ENCODE results near the gene MBP. TPM values are rescaled to one million over a fixed set of nuclear protein-coding genes. Genes with fewer than 3 reads are reported as not detected.

Gene MBP
- total and polyA plus RNA-seq, 2 experiments from 2014 or later: 18.4 to 22.9 TPM

DNA sequence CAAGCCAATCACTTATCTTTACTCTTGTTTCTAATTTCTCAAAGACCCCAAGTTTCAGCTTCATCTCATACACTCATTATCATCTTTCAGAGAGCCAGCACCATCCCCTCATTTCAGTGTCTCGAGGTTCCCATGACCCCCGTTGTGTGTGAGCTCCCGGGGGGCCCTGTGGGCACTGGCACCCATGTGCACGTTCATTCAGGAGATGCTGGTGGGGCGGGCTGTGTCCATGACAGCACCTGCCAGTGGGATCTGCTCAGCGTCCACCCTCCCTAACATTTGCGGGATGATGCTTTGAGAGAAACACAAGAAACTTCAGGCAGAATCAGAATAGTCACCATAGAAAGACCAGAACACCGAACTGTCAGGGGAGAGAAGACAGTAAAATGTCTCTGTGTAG, 120.5 kb downstream of the MBP start:
- Mint-ChIP-seq H3K27ac (no peak overlapping the region), H3K4me1 (peaks cover 39% of the 10 kb centered on the region), H3K9me3 (no peaks in the 10 kb centered on the region), H3K27me3 (ENCODE audit: insufficient read depth, low read depth, poor library complexity) (peaks cover 17% of the 10 kb centered on the region), H3K36me3 (ENCODE audit: low read depth) (peaks cover 9% of the 10 kb centered on the region; the same call in 2 of the 3 replicates), H3K4me3 (no peak overlapping the region)
- no peak for DNase-seq (ENCODE audit: low spot score)
- H3F3A ChIP-seq (replicated peaks; ENCODE audit: low read depth): no peaks in the 10 kb centered on the region
- no peak overlapping the region for H3K4me3 ChIP-seq
- H3K9me2 ChIP-seq (ENCODE audit: insufficient read depth): no peaks in the 10 kb centered on the region
- peaks cover 19% of the 10 kb centered on the region for H3K4me1 ChIP-seq (ENCODE audit: insufficient read depth)
- H3K27me3 ChIP-seq (ENCODE audit: insufficient read depth): no peaks in the 10 kb centered on the region
- no peak overlapping the region for H2AFZ ChIP-seq
- TF ChIP-seq STAT1 (IDR thresholded peaks at IDR 0.05; ENCODE audit: unreplicated experiment): no peak
- no peaks in the 10 kb centered on the region for H3K79me2 ChIP-seq (replicated peaks; ENCODE audit: insufficient read depth)
- no peaks in the 10 kb centered on the region for H4K20me1 ChIP-seq (replicated peaks; ENCODE audit: insufficient read depth)
- no peak overlapping the region for H3K4me2 ChIP-seq
- no peak overlapping the region for H3K27ac ChIP-seq (ENCODE audit: low read depth)
- ATAC-seq: no peak
- no peaks in the 10 kb centered on the region for H3K36me3 ChIP-seq (ENCODE audit: insufficient read depth)

DNA sequence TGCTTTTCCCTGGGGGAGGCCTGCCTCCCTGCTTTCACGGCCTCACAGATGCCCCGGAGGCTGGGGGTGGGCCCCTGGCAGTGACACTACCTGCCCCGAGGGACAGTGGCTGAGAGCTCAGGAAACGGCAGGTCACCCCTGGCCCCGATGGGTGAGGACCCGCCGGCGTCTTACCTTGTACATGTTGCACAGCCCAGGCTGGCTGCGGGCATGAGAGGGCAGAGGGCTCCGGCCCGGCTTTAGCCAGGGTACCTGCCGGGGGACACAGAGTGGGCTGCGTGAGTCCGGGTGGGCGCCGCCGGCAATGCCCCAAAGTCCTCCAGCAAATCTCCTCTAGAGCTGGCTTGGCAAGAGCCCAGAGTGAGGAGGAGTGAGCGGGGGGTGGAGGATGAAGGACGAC, 122.9 kb downstream of the MBP start:
- no peak overlapping the region for H2AFZ ChIP-seq
- Mint-ChIP-seq H3K27ac (no peak overlapping the region; the same call in 1 of the 2 replicates), H3K36me3 (ENCODE audit: low read depth) (no peaks in the 10 kb centered on the region), H3K27me3 (ENCODE audit: insufficient read depth, low read depth, poor library complexity) (peaks cover 13% of the 10 kb centered on the region), H3K9me3 (no peaks in the 10 kb centered on the region), H3K4me3 (no peak overlapping the region), H3K4me1 (peaks cover 48% of the 10 kb centered on the region)
- no peak for ATAC-seq
- no peak for DNase-seq (ENCODE audit: low spot score)
- H4K20me1 ChIP-seq (replicated peaks; ENCODE audit: insufficient read depth): no peaks in the 10 kb centered on the region
- no peaks in the 10 kb centered on the region for H3K79me2 ChIP-seq (replicated peaks; ENCODE audit: insufficient read depth)
- H3K27me3 ChIP-seq (ENCODE audit: insufficient read depth): no peaks in the 10 kb centered on the region
- no peaks in the 10 kb centered on the region for H3F3A ChIP-seq (replicated peaks; ENCODE audit: low read depth)
- H3K36me3 ChIP-seq (ENCODE audit: insufficient read depth): no peaks in the 10 kb centered on the region
- H3K4me3 ChIP-seq: no peak overlapping the region
- TF ChIP-seq, protein P1, sequence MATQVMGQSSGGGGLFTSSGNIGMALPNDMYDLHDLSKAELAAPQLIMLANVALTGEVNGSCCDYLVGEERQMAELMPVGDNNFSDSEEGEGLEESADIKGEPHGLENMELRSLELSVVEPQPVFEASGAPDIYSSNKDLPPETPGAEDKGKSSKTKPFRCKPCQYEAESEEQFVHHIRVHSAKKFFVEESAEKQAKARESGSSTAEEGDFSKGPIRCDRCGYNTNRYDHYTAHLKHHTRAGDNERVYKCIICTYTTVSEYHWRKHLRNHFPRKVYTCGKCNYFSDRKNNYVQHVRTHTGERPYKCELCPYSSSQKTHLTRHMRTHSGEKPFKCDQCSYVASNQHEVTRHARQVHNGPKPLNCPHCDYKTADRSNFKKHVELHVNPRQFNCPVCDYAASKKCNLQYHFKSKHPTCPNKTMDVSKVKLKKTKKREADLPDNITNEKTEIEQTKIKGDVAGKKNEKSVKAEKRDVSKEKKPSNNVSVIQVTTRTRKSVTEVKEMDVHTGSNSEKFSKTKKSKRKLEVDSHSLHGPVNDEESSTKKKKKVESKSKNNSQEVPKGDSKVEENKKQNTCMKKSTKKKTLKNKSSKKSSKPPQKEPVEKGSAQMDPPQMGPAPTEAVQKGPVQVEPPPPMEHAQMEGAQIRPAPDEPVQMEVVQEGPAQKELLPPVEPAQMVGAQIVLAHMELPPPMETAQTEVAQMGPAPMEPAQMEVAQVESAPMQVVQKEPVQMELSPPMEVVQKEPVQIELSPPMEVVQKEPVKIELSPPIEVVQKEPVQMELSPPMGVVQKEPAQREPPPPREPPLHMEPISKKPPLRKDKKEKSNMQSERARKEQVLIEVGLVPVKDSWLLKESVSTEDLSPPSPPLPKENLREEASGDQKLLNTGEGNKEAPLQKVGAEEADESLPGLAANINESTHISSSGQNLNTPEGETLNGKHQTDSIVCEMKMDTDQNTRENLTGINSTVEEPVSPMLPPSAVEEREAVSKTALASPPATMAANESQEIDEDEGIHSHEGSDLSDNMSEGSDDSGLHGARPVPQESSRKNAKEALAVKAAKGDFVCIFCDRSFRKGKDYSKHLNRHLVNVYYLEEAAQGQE (IDR thresholded peaks at IDR 0.05; ENCODE audit: unreplicated experiment): no peak
- no peak for TF ChIP-seq ZNF331 (CRISPR knock-in tag; IDR thresholded peaks at IDR 0.05; ENCODE audit: low read depth)
- TF ChIP-seq STAT1 (IDR thresholded peaks at IDR 0.05; ENCODE audit: unreplicated experiment): no peak
- no peak for TF ChIP-seq CTCF (conservative IDR thresholded peaks at IDR 0.05; ENCODE audit: low read depth in 2 of 2)
- no peak for TF ChIP-seq NANOG (IDR thresholded peaks at IDR 0.05; ENCODE audit: borderline replicate concordance)
- H3K4me2 ChIP-seq: no peak overlapping the region
- no peak overlapping the region for H3K27ac ChIP-seq (ENCODE audit: low read depth)
- H3K9me2 ChIP-seq (ENCODE audit: insufficient read depth): no peaks in the 10 kb centered on the region
- H3K4me1 ChIP-seq (ENCODE audit: insufficient read depth): peaks cover 21% of the 10 kb centered on the region

All from GM23338 (cell line).